HepG2 (cell line): ENCODE data around the gene PLEKHA6. TPM values are rescaled to one million over a fixed set of nuclear protein-coding genes. Genes with fewer than 3 reads are reported as not detected.

Experiments
- DPF2 ChIP-seq: sonication (generic); formaldehyde crosslinking; IDR thresholded peaks from 2 replicates; pipeline ENCODE4 v1.4.0; 2020; ENCODE audit warnings: mild to moderate bottlenecking, low read depth, missing genetic modification reagents, borderline replicate concordance
- EEA1 ChIP-seq: sonication (generic); formaldehyde crosslinking; IDR thresholded peaks from 2 replicates; pipeline ENCODE4 v1.5.1; 2020; ENCODE audit warnings: mild to moderate bottlenecking, missing genetic modification reagents, borderline replicate concordance
- FOSL2 ChIP-seq: sonication (generic); formaldehyde crosslinking; IDR thresholded peaks from 2 replicates; pipeline ENCODE4 v1.4.0; 2020; ENCODE audit warnings: missing genetic modification reagents
- FOXJ3 ChIP-seq: sonication (generic); formaldehyde crosslinking; IDR thresholded peaks from 2 replicates; pipeline ENCODE4 v1.4.0; 2020; ENCODE audit warnings: missing genetic modification reagents, mild to moderate bottlenecking, borderline replicate concordance
- HOXA3 ChIP-seq: sonication (generic); formaldehyde crosslinking; IDR thresholded peaks from 2 replicates; pipeline ENCODE4 v1.5.0; 2020; ENCODE audit warnings: missing genetic modification reagents
- HOXA5 ChIP-seq: sonication (generic); formaldehyde crosslinking; IDR thresholded peaks from 2 replicates; pipeline ENCODE4 v1.4.0; 2020; ENCODE audit warnings: missing genetic modification reagents
- KLF9 ChIP-seq: IDR thresholded peaks from 2 replicates; pipeline ENCODE4 v1.6.1; 2016; ENCODE audit warnings: low read depth
- MED1 ChIP-seq: sonication (generic); formaldehyde crosslinking; IDR thresholded peaks from 2 replicates; pipeline ENCODE4 v1.4.0; 2020; ENCODE audit warnings: missing genetic modification reagents
- MYC ChIP-seq: sonication (generic); formaldehyde crosslinking; IDR thresholded peaks from 2 replicates; pipeline ENCODE4 v1.9.0; 2021; ENCODE audit warnings: missing genetic modification reagents, borderline replicate concordance
- NFRKB ChIP-seq: fragments of 450-650 bp; IDR thresholded peaks from 2 replicates; pipeline ENCODE4 v1.6.1; 2017
- RNF2 ChIP-seq: fragments of 450-650 bp; conservative IDR thresholded peaks from 2 replicates; pipeline ENCODE4 v1.6.1; 2016; ENCODE audit warnings: low read depth
- SIX4 ChIP-seq: sonication (generic); formaldehyde crosslinking; IDR thresholded peaks from 2 replicates; pipeline ENCODE4 v1.4.0; 2020; ENCODE audit warnings: missing genetic modification reagents
- SP5 ChIP-seq: IDR thresholded peaks from 2 replicates; pipeline ENCODE4 v1.6.1; 2016; ENCODE audit warnings: low read depth, borderline replicate concordance
- STAT5B ChIP-seq: sonication (generic); formaldehyde crosslinking; IDR thresholded peaks from 2 replicates; pipeline ENCODE4 v1.4.0; 2020; ENCODE audit warnings: missing genetic modification reagents
- ZFP90 ChIP-seq: sonication (generic); formaldehyde crosslinking; IDR thresholded peaks from 2 replicates; pipeline ENCODE4 v1.8.0; 2022; ENCODE audit warnings: missing genetic modification reagents, mild to moderate bottlenecking, inconsistent platforms, borderline replicate concordance
- ZNF558 ChIP-seq: sonication (generic); formaldehyde crosslinking; IDR thresholded peaks from 2 replicates; pipeline ENCODE4 v1.9.0; 2022; ENCODE audit warnings: mild to moderate bottlenecking, missing genetic modification reagents, borderline replicate concordance
- ZNF883 ChIP-seq: sonication (generic); formaldehyde crosslinking; IDR thresholded peaks from 2 replicates; pipeline ENCODE4 v1.5.1; 2020; ENCODE audit warnings: mild to moderate bottlenecking, missing genetic modification reagents; ENCODE audit errors: not compliant biosample characterization
- polyA plus RNA-seq, 8 experiments: library from polyadenylated mRNA; depleted of rRNA in 3 of 8; stranded (reverse) in 7 of 8; unstranded in 1 of 8; fragments of >200 nt; fragmentation: Illumina TruSeq in 4 of 8; extraction: Trizol in 4 of 8; gene quantifications; 2 replicates each; pipeline versions ENCODE4 v1.2.1 to v1.2.3, GENCODE V29; 2011 to 2016; ENCODE audit warnings: low read depth in 4 of 8, missing spikeins in 1 of 8, mixed read lengths in 1 of 8; ENCODE audit not compliant: insufficient read depth in 1 of 8
- total RNA-seq, 5 experiments: library from RNA; depleted of rRNA; stranded (reverse); fragments of >200 nt; fragmentation: Illumina TruSeq; extraction: Trizol; gene quantifications; 2 replicates each; pipeline ENCODE4 v1.2.3, GENCODE V29; 2016; ENCODE audit warnings: low read depth in 1 of 5
- TF ChIP-seq, protein P1 (sequence below): sonication (generic); formaldehyde crosslinking; IDR thresholded peaks from 2 replicates; pipeline ENCODE4 v1.9.0; 2021; ENCODE audit warnings: missing genetic modification reagents, borderline replicate concordance
- TF ChIP-seq, protein P2 (sequence below): sonication (generic); formaldehyde crosslinking; IDR thresholded peaks from 2 replicates; pipeline ENCODE4 v1.4.0; 2020; ENCODE audit warnings: missing genetic modification reagents
- TF ChIP-seq, protein P3 (sequence below), 2 experiments: sonication (generic) in 1 of 2; formaldehyde crosslinking in 1 of 2; IDR thresholded peaks; 2 replicates each; pipeline versions ENCODE4 v1.4.0 to v1.6.1; 2016 to 2020; ENCODE audit warnings: borderline replicate concordance in 1 of 2, low read depth in 1 of 2, mild to moderate bottlenecking in 1 of 2, missing genetic modification reagents in 1 of 2
- TF ChIP-seq, protein P4 (sequence below): IDR thresholded peaks from 2 replicates; pipeline ENCODE4 v1.6.1; 2016; ENCODE audit warnings: mild to moderate bottlenecking, missing biosample characterization, missing genetic modification reagents

The PLEKHA6 gene
- total and polyA plus RNA-seq, 2 of the 13 experiments (the other 11 are each of a cell fraction or from before 2014, with no cell fraction given), result 5.3 to 11.4 TPM

DNA sequence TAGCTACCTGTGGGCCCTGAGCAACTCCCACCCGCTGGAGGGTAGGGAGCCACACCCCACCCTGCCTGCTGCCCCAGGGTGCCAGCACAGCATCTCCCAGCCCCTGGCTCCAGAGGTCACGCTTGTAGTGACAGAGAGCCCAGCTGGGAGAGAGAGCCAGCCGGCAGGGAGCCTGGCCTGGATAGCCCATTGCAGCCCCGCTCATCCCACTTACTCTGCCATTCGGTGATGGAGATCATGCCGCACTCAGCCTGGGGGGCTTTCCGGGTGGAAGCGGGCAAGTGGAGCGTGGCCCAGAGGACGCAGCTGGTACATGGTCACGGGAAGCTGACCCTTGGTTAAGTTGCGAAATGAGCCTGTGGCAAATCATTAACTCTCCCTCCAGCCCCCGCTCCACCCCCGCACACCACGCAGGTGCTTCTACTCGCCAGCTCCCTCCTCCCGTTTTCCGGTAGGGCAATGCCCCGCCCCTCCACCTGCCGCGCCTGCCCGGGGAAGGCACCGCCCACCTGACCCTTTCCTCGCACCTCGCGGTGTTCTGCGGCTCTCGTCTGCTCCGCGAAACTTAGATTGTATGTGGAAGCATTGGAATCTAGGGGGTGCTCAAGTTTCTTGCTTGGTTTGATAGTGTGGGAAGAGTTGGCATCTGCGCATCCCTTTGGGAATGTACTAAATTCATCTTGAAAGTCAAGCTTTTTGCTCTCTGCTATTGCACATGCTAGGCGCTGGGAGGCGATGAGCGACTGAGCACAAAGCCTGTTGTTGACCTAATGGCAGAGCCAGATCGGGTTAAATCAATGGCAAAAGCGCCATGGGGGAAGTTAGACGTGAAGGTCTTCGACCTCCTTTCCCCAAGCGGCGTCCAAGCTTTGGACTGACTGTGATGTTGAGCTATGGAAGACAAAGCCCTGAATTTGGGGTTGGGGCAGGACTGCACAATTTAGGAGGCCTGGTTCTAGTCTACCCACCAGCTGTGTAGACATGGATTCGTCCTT lies 145.8 kb downstream of the PLEKHA6 start, which contains the start of gene GOLT1A (continued):
- TF ChIP-seq, protein P1, sequence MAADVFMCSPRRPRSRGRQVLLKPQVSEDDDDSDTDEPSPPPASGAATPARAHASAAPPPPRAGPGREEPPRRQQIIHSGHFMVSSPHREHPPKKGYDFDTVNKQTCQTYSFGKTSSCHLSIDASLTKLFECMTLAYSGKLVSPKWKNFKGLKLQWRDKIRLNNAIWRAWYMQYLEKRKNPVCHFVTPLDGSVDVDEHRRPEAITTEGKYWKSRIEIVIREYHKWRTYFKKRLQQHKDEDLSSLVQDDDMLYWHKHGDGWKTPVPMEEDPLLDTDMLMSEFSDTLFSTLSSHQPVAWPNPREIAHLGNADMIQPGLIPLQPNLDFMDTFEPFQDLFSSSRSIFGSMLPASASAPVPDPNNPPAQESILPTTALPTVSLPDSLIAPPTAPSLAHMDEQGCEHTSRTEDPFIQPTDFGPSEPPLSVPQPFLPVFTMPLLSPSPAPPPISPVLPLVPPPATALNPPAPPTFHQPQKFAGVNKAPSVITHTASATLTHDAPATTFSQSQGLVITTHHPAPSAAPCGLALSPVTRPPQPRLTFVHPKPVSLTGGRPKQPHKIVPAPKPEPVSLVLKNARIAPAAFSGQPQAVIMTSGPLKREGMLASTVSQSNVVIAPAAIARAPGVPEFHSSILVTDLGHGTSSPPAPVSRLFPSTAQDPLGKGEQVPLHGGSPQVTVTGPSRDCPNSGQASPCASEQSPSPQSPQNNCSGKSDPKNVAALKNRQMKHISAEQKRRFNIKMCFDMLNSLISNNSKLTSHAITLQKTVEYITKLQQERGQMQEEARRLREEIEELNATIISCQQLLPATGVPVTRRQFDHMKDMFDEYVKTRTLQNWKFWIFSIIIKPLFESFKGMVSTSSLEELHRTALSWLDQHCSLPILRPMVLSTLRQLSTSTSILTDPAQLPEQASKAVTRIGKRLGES (CRISPR knock-in tag), result no peak
- TF ChIP-seq HOXA3 (CRISPR knock-in tag) (no peak; the same call in none of the 2 replicates), SIX4 (CRISPR knock-in tag) (peak; percentile 45; the same call in 1 of the 2 replicates), ZFP90 (CRISPR knock-in tag) (no peak; the same call in 1 of the 2 replicates), STAT5B (CRISPR knock-in tag) (no peak), MYC (CRISPR knock-in tag) (peak; percentile 72; the same call in 1 of the 2 replicates), FOXJ3 (peak; percentile 69; the same call in 1 of the 2 replicates), ZNF558 (CRISPR knock-in tag) (peak; percentile 73; the same call in 1 of the 2 replicates), HOXA5 (CRISPR knock-in tag) (peak; percentile 90), FOSL2 (CRISPR knock-in tag) (peak; percentile 5; the same call in 1 of the 2 replicates), EEA1 (CRISPR knock-in tag) (no peak), KLF9 (CRISPR knock-in tag) (peak; percentile 83; the same call in 1 of the 2 replicates), DPF2 (CRISPR knock-in tag) (peak; percentile 81), RNF2 (peak; percentile 78; the same call in 1 of the 2 replicates), NFRKB (no peak), MED1 (CRISPR knock-in tag) (peak; percentile 70), ZNF883 (CRISPR knock-in tag) (peak; percentile 60), SP5 (CRISPR knock-in tag) (peak; percentile 93)
- TF ChIP-seq, protein P2, sequence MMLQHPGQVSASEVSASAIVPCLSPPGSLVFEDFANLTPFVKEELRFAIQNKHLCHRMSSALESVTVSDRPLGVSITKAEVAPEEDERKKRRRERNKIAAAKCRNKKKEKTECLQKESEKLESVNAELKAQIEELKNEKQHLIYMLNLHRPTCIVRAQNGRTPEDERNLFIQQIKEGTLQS (CRISPR knock-in tag), result peak; percentile 24; the same call in 1 of the 2 replicates
- TF ChIP-seq, protein P3, sequence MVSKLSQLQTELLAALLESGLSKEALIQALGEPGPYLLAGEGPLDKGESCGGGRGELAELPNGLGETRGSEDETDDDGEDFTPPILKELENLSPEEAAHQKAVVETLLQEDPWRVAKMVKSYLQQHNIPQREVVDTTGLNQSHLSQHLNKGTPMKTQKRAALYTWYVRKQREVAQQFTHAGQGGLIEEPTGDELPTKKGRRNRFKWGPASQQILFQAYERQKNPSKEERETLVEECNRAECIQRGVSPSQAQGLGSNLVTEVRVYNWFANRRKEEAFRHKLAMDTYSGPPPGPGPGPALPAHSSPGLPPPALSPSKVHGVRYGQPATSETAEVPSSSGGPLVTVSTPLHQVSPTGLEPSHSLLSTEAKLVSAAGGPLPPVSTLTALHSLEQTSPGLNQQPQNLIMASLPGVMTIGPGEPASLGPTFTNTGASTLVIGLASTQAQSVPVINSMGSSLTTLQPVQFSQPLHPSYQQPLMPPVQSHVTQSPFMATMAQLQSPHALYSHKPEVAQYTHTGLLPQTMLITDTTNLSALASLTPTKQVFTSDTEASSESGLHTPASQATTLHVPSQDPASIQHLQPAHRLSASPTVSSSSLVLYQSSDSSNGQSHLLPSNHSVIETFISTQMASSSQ (IDR thresholded peaks at IDR 0.05; ENCODE audit: low read depth), result peak; percentile 99
- TF ChIP-seq, protein P3 (CRISPR knock-in tag; IDR thresholded peaks at IDR 0.05; ENCODE audit: borderline replicate concordance), result peak; percentile 100
- TF ChIP-seq, protein P4, sequence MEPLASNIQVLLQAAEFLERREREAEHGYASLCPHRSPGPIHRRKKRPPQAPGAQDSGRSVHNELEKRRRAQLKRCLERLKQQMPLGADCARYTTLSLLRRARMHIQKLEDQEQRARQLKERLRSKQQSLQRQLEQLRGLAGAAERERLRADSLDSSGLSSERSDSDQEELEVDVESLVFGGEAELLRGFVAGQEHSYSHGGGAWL (CRISPR knock-in tag), result peak; percentile 39; the same call in 1 of the 2 replicates
